GM18951 (cell line): ENCODE data around the gene CCDC149.

Experiments
- POLR2A ChIP-seq: IDR thresholded peaks from 4 replicates; pipeline ENCODE4 v1.6.1; 2011; ENCODE audit warnings: mild to moderate bottlenecking; ENCODE audit not compliant: insufficient read length, insufficient read depth; ENCODE audit errors: extremely low read depth
- in situ Hi-C: fragments of 300-500 bp; cut with MboI; formaldehyde crosslinking; loops from one replicate; pipeline ENCODE4 v1.12.0; 2022; ENCODE audit warnings: low sequenced_read_pairs, mixed read lengths, inconsistent platforms; ENCODE audit not compliant: unreplicated experiment

Gene CCDC149

GRCh38 chr4:24881508-24882196 is 31.2 kb downstream of the CCDC149 start:
- in situ Hi-C loops, result no loop called here
- TF ChIP-seq POLR2A, result no peak

- no peak for TF ChIP-seq POLR2A
- in situ Hi-C loops, result no loop called here
Observed at GRCh38 chr4:24880186-24880585, 32.7 kb downstream of the CCDC149 start.

GRCh38 chr4:24878636-24879016 is 34.2 kb downstream of the CCDC149 start:
- TF ChIP-seq POLR2A, result no peak
- in situ Hi-C loops, result no loop called here

- no peak for TF ChIP-seq POLR2A
- in situ Hi-C loops, result no loop called here
Observed at GRCh38 chr4:24877868-24878635, 34.8 kb downstream of the CCDC149 start.

GRCh38 chr4:24876431-24876830 is 36.4 kb downstream of the CCDC149 start:
- no peak for TF ChIP-seq POLR2A
- in situ Hi-C loops, result no loop called here

- no peak for TF ChIP-seq POLR2A
- in situ Hi-C loops, result no loop called here
Observed at GRCh38 chr4:24872720-24873119, 40.1 kb downstream of the CCDC149 start.

- in situ Hi-C loops, result no loop called here
- TF ChIP-seq POLR2A, result no peak
Observed at GRCh38 chr4:24871210-24871609, 41.6 kb downstream of the CCDC149 start.

GRCh38 chr4:24867766-24868296 is 45.0 kb downstream of the CCDC149 start:
- in situ Hi-C loops, result no loop called here
- TF ChIP-seq POLR2A, result no peak

GRCh38 chr4:24867251-24867650 is 45.6 kb downstream of the CCDC149 start:
- in situ Hi-C loops, result no loop called here
- no peak for TF ChIP-seq POLR2A

GRCh38 chr4:24865401-24865800 is 47.4 kb downstream of the CCDC149 start:
- TF ChIP-seq POLR2A, result no peak
- in situ Hi-C loops, result no loop called here

- no peak for TF ChIP-seq POLR2A
- in situ Hi-C loops, result no loop called here
Observed at GRCh38 chr4:24863799-24864198, 49.0 kb downstream of the CCDC149 start.

GRCh38 chr4:24862073-24862751 is 50.6 kb downstream of the CCDC149 start:
- in situ Hi-C loops, result no loop called here
- TF ChIP-seq POLR2A, result no peak

GRCh38 chr4:24858550-24858949 is 54.3 kb downstream of the CCDC149 start:
- in situ Hi-C loops, result no loop called here
- TF ChIP-seq POLR2A, result no peak
